ENCODE measurements around the gene AIMP2. TPM values are rescaled to one million over a fixed set of nuclear protein-coding genes. Genes with fewer than 3 reads are reported as not detected.

The AIMP2 gene
- total and polyA plus RNA-seq, 2 experiments from 2014 or later: 74.6 to 78.1 TPM

DNA sequence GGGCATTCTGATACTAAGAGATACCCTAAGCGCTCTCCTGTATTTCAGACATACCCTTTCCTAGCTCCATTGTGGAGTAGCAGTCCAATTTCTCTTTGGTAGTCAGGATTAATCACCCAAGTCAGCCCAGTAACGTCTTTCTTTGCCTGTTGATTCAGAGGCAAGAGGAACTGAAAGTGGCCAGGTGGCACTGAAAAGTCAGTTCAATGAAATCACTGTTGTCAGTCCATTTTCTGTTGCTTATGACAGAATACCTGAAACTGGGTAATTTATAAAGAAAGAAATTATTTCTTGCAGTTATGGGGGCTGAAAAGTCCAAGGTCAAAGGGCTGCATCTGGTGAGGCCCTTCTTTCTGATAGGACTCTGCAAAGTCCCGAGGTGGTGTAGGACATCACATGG lies 62.3 kb downstream of the AIMP2 start:
- Histone ChIP-seq H3K9me2 (ENCODE audit: insufficient read depth) (no peaks in the 10 kb centered on the region), H3K4me2 (ENCODE audit: unreplicated experiment) (no peak overlapping the region), H4K20me1 (ENCODE audit: insufficient read depth) (no peaks in the 10 kb centered on the region), H3K79me2 (ENCODE audit: insufficient read depth) (no peaks in the 10 kb centered on the region), H3K27me3 (replicated peaks; ENCODE audit: insufficient read depth) (no peaks in the 10 kb centered on the region), H3F3A (ENCODE audit: insufficient read depth) (no peaks in the 10 kb centered on the region), H3K9me3 (ENCODE audit: low read depth) (no peaks in the 10 kb centered on the region), H2AFZ (no peak overlapping the region), H3K36me3 (ENCODE audit: low read depth) (no peaks in the 10 kb centered on the region), H3K4me1 (ENCODE audit: insufficient read depth) (no peaks in the 10 kb centered on the region), H3K4me3 (no peak overlapping the region), H3K9ac (no peak overlapping the region), H3K27ac (no peak overlapping the region)
- DNase-seq: no peak
- TF ChIP-seq EZH2 (IDR thresholded peaks at IDR 0.05; ENCODE audit: insufficient read depth, poor library complexity, severe bottlenecking) (no peak), EZH2phosphoT487 (IDR thresholded peaks at IDR 0.05; ENCODE audit: insufficient read depth, low read depth) (no peak)
- in situ Hi-C loops (cut with MboI): no loop called here
- 82% methylated on average over 3 of the region's 3 CpGs for WGBS, 2 experiments (ENCODE audit: low coverage in 1 of 2, low lambda C conversion rate in 2 of 2, missing lambda C conversion rate in 2 of 2)

Small RNA genes lying within 50 kb of the gene (small RNA-seq; reads per million reads assigned to genes)
- gene RF00019 (ENCODE audit: low read depth, low replicate concordance) (not detected), gene RNU6-218P (ENCODE audit: low read depth, low replicate concordance) (not detected), gene SNORA80D (ENCODE audit: low read depth, low replicate concordance) (not detected)

Other genes with a start within 250 kb of the AIMP2 start
- 32.0 and 32.6 TPM in 2 replicates for gene RNF216, start 227.6 kb upstream of the AIMP2 start, total RNA-seq (2014; rRNA removed; shearing (Covaris generic))
- 35.3 and 36.0 TPM in 2 replicates for gene RNF216, start 227.6 kb upstream of the AIMP2 start, polyA plus RNA-seq (2016; fragmentation: Nextera tagmentation; extraction: Ambion mirVana)
- not detected in 2 replicates for gene OCM, start 128.5 kb upstream of the AIMP2 start, total RNA-seq (2014; rRNA removed; shearing (Covaris generic))
- not detected in 2 replicates for gene OCM, start 128.5 kb upstream of the AIMP2 start, polyA plus RNA-seq (2016; fragmentation: Nextera tagmentation; extraction: Ambion mirVana)
- gene CCZ1, start 110.5 kb upstream of the AIMP2 start, total RNA-seq (2014; rRNA removed; shearing (Covaris generic)): 82.1 and 97.0 TPM in 2 replicates
- 115 and 116 TPM in 2 replicates for gene CCZ1, start 110.5 kb upstream of the AIMP2 start, polyA plus RNA-seq (2016; fragmentation: Nextera tagmentation; extraction: Ambion mirVana)
- not detected in 2 replicates for gene RSPH10B, start 38.6 kb upstream of the AIMP2 start, total RNA-seq (2014; rRNA removed; shearing (Covaris generic))
- not detected in 2 replicates for gene RSPH10B, start 38.6 kb upstream of the AIMP2 start, polyA plus RNA-seq (2016; fragmentation: Nextera tagmentation; extraction: Ambion mirVana)
- gene PMS2, start 223 bp upstream of the AIMP2 start, total RNA-seq (2014; rRNA removed; shearing (Covaris generic)): 12.8 and 17.1 TPM in 2 replicates
- gene PMS2, start 223 bp upstream of the AIMP2 start, polyA plus RNA-seq (2016; fragmentation: Nextera tagmentation; extraction: Ambion mirVana): 7.4 and 8.9 TPM in 2 replicates
- not detected in 2 replicates for gene ANKRD61, start 22.1 kb downstream of the AIMP2 start, total RNA-seq (2014; rRNA removed; shearing (Covaris generic))
- 0.24 and 0.41 TPM in 2 replicates for gene ANKRD61, start 22.1 kb downstream of the AIMP2 start, polyA plus RNA-seq (2016; fragmentation: Nextera tagmentation; extraction: Ambion mirVana)
- gene EIF2AK1, start 49.9 kb downstream of the AIMP2 start, total RNA-seq (2014; rRNA removed; shearing (Covaris generic)): 103 and 173 TPM in 2 replicates
- gene EIF2AK1, start 49.9 kb downstream of the AIMP2 start, polyA plus RNA-seq (2016; fragmentation: Nextera tagmentation; extraction: Ambion mirVana): 102 and 113 TPM in 2 replicates
- gene USP42, start 95.7 kb downstream of the AIMP2 start, total RNA-seq (2014; rRNA removed; shearing (Covaris generic)): 5.3 and 5.7 TPM in 2 replicates
- 4.0 and 5.9 TPM in 2 replicates for gene USP42, start 95.7 kb downstream of the AIMP2 start, polyA plus RNA-seq (2016; fragmentation: Nextera tagmentation; extraction: Ambion mirVana)